NCI-H2196 treated with DMSO at 0.1 percent for 48 hours (cell line): ENCODE measurements around the gene VPS18.

ENCODE experiments used
- DNase-seq: peaks from one replicate; lab custom pipeline; 2025; ENCODE audit not compliant: unreplicated experiment; lab: John Stamatoyannopoulos, UW

Gene VPS18

GRCh38 chr15:40870716-40871115 lies 23.5 kb upstream of the VPS18 start:
- peak; percentile 2 for DNase-seq

GRCh38 chr15:40871749-40872617 lies 22.3 kb upstream of the VPS18 start:
- no peak for DNase-seq

- no peak for DNase-seq
Measured at GRCh38 chr15:40872791-40873693, 21.2 kb upstream of the VPS18 start.

GRCh38 chr15:40873694-40874561 lies 20.3 kb upstream of the VPS18 start, which contains the start of gene RHOV:
TSS of gene RHOV (minus strand) at chr15:40874234. CDS start at chr15:40874139, 95 bp downstream.
- peak; percentile 22 for DNase-seq

GRCh38 chr15:40875991-40876730 lies 18.1 kb upstream of the VPS18 start:
- DNase-seq = no peak

GRCh38 chr15:40877694-40878093 lies 16.6 kb upstream of the VPS18 start:
- no peak for DNase-seq

- no peak for DNase-seq
Measured at GRCh38 chr15:40878785-40879184, 15.5 kb upstream of the VPS18 start.

GRCh38 chr15:40879609-40880008 lies 14.6 kb upstream of the VPS18 start:
- no peak for DNase-seq

GRCh38 chr15:40881351-40881750 lies 12.9 kb upstream of the VPS18 start:
- no peak for DNase-seq

GRCh38 chr15:40886586-40886985 lies 7.7 kb upstream of the VPS18 start:
- no peak for DNase-seq

- no peak for DNase-seq
Measured at GRCh38 chr15:40889112-40889511, 5.1 kb upstream of the VPS18 start.

GRCh38 chr15:40891138-40891537 lies 3.1 kb upstream of the VPS18 start:
- DNase-seq = no peak

GRCh38 chr15:40891810-40892446 lies 2.3 kb upstream of the VPS18 start:
- peak; percentile 32 for DNase-seq

- no peak for DNase-seq
Measured at GRCh38 chr15:40892447-40893012, 1.7 kb upstream of the VPS18 start.

- no peak for DNase-seq
Measured at GRCh38 chr15:40893019-40893670, 1.1 kb upstream of the VPS18 start.

GRCh38 chr15:40894681-40895448 lies 615 bp downstream of the VPS18 start:
- DNase-seq = no peak

GRCh38 chr15:40899536-40900207 lies 5.4 kb downstream of the VPS18 start:
- DNase-seq = no peak
